Stimulated activated CD4-positive, alpha-beta T cell treated with anti-CD3 and anti-CD28 coated beads, Interleukin-15, amount 100 ng/mL, for 48 hours (primary cell): ENCODE measurements around the gene ARSI.

Source experiments
- DNase-seq, 2 donors: peaks; one replicate each; pipeline ENCODE4 v3.0.0-alpha.2; 2020; ENCODE audit warnings: low read depth in 2 of 2

ARSI gene

GRCh38 chr5:150327139-150327538, 24.4 kb upstream of the ARSI start:
- no peak for DNase-seq

DNA sequence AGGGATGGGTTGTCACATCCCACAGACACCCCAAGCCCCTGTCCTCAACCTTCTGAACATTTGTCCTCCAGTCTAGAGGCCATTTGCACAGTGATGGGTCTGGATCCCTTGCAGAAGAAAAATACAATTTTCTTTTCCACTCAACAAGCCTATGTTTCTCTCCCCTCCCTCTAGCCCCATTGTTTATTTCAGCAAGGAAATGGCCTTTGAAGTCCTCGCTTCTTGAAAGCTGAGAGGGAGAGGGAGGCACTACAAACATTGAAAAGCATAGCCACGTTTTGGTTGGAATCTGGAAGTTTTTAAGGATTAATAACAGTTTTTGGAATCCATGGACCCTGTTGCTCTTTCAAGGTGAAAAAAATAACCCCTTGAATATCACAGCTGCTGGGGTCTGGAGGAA, 24.0 kb upstream of the ARSI start:
- no peak for DNase-seq

GRCh38 chr5:150325426-150325825, 22.7 kb upstream of the ARSI start:
- no peak for DNase-seq

DNA sequence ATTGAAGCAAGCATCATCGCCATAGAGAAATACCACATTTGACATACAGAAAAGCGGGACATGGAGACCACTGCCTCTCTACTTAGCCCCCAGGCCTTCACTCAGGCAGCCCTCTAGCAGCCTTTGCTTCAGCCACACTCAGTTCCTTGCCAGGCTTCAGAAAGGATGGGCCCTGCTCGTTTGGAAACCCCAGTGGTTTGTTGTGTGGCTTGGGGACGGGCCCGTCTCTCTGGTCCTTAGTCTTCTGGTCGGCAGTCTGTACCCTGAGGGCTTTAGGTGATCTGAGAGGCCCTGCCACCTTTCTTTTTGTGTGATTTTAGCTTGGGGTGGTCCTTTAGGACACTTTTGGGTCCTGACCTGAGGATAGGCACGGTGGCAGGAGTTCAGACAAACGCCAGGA, 21.1 kb upstream of the ARSI start:
- no peak for DNase-seq

- DNase-seq = no peak
Observed at GRCh38 chr5:150323092-150323491, 20.4 kb upstream of the ARSI start.

DNA sequence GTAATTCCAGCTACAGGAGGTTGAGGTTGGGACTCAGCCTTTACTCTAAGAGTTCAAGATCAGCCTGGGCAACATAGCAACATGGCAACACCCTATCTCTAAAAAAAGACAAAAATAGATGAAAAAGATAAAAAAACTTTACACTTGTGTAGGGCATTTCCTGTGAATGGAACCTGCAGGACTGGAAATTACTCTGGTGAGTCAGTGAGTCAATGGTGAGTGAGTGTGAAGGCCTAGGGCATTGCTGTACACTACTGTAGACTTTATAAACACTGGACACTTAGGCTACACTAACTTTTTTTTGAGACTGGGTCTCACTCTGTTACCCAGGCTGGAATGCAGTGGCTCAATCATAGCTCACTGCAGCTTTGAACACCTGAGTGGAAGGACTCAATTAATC, 19.5 kb upstream of the ARSI start:
- no peak for DNase-seq

- no peak for DNase-seq
Observed at GRCh38 chr5:150321784-150322183, 19.1 kb upstream of the ARSI start.

GRCh38 chr5:150321211-150321610, 18.5 kb upstream of the ARSI start:
- no peak for DNase-seq

- DNase-seq = no peak
Observed at GRCh38 chr5:150320044-150320613, 17.4 kb upstream of the ARSI start.

DNA sequence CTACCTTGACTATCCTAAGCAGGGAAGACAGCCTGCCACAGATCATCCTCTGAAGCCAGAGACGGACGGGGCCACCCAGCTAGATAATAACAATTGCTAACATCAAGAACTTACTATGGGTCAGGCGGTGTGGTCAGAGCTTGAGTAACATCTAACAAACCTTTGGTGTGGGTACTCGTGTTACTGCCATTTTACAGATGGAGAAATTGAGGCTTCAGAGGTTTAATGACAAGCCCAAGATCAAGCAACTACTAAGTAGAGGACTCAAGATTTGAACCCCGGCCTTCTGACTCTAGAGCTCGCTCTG, 16.7 kb upstream of the ARSI start:
- DNase-seq = no peak

DNA sequence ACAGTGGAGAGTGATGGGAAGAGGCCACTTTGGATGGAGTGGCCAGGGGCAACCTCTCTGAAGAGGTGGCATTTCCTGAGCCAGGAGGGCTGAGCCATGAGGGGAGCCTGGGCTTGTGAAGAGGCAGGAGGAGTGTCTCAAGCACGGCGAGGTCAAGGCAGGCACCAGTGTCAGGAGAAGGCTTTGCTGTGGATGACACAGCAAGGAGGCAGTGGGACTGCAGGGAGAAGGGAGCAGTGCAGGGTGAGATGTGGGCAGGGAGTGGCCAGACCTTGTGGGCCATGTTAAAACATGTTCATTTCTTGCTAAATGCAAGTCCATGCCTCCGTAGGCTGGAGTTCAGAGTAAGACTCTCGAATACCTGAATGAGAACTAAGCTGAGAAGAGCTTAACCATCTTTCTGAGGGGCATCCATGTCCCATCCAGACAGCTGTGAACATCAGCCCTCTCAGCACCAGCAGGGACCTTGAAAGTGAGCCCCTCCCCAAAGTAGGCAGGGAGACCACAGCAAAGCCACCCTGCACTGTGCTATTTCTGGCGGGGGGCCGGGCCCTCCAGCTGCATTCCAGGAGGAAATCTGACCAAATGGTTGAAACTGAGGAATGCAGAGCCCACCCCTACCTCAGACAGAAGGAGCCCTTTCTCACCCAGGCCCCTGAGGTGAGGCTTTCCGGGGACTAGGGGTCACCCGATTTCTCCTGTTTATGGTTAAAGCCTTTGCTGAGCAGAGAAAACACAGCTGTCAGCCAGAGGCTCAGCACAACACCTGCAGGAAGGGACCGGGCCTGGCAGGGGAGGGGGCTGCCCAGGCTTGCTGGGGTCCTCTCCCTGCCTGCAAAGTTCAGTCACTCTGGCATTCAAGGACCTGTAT, 16.1 kb upstream of the ARSI start:
- DNase-seq = no peak

DNA sequence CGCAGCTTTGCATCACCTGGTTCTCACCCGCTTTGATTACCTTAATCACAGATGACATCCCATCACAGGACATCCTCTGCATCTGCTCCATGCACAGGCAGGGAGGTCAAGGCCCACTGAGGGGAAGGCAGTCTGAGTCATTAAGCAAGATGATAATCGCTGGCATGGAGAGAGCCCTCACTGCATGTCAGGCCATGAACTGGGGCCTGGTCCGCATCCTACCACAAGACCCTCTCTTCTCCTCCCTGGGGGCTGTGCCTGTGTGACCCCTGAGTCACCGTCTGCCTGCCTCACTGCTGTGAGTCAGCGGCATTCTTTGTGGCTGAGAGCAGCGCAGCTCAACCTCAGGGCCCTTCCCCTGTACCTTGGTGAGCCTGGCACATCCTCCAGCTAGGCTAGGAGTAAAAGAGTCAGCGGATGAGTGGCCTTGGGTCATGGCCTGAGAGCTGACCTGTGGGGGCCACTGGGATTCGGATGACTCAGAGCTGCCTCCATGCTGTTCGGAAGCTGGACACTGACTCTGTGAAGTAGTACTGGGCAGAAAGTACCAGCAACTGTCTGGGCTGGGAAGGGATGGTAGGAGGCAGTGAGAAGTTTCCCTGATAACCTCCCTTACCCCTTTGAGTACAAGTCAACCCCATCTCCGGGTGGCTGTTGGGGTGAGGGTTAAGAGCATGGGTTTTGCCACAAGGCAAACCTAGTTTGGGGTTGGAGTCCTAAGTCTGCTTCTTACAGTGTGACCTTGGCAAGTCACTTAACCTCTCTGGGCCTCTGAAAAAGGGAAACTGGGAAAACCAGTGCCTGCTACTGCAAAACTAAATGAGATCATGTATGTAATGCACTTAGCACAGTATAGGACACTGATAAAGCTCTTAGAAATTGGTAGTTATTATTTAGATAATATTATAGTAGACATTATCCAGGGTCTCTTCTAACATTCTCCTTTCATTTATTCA, 14.6 kb upstream of the ARSI start:
- DNase-seq = peak in 1 of 2 donors; percentile 5

- no peak for DNase-seq
Observed at GRCh38 chr5:150316320-150316719, 13.6 kb upstream of the ARSI start.

DNA sequence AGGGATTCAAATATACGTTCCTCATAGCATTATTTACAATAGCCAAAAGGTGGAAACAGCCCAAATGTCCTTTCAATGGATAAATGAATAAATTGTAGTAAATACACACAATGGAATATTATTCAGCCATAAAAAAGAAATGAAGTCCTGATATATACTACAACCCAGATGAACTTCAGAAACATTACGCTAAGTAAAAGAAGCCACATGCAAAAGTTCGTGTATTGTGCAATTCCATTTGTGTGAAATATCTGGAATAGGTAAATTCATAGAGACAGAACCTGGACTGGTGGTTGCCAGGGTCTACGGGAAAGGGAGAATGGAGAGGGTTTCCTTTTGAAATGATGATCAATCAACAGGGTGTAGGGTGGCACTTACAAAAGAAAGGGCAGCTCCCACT, 12.5 kb upstream of the ARSI start:
- DNase-seq = no peak

- DNase-seq = no peak
Observed at GRCh38 chr5:150313921-150314716, 11.4 kb upstream of the ARSI start.

- DNase-seq = no peak
Observed at GRCh38 chr5:150313501-150313900, 10.8 kb upstream of the ARSI start.

- no peak for DNase-seq
Observed at GRCh38 chr5:150312518-150312917, 9.8 kb upstream of the ARSI start.

- DNase-seq = no peak
Observed at GRCh38 chr5:150311015-150311692, 8.4 kb upstream of the ARSI start.

- DNase-seq = no peak
Observed at GRCh38 chr5:150310246-150310645, 7.5 kb upstream of the ARSI start.

DNA sequence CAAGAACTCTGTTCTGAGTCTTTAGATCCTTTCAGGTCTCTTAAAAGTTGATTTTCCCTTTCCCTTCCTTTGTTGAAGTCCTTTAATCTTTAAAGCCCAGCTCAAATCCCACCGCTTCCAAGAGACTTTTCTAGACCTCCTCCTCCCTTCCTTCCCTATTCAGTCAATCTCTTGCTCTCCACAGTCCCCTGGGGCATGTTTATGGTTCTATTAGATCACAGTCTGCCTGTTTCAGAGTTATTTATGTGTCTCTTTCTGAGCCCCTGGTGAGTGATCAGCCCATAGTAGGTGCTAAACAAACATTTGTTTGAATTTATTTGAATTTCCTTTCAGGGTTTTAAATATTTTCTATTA, 7.2 kb upstream of the ARSI start:
- DNase-seq = no peak
